GM20000 (cell line): ENCODE measurements around the gene MKX.

Source experiments
- DNase-seq: peaks from one replicate; pipeline ENCODE4 v3.0.0; 2012; ENCODE audit warnings: low spot score
- CTCF ChIP-seq: IDR thresholded peaks from 2 replicates; pipeline ENCODE4 v1.5.1; 2012; ENCODE audit warnings: mild to moderate bottlenecking, control low read depth; ENCODE audit errors: extremely low read depth, missing control alignments

Gene MKX

GRCh38 chr10:27625452-27626211 is 120.0 kb downstream of the MKX start:
- no peak for TF ChIP-seq CTCF
- DNase-seq = no peak

- TF ChIP-seq CTCF = no peak
- no peak for DNase-seq
These were observed 120.7 kb downstream of the MKX start for GRCh38 chr10:27624941-27625340.
